Stimulated activated CD4-positive, alpha-beta T cell treated with anti-CD3 and anti-CD28 coated beads, Interleukin-4, amount 100 ng/mL, for 1 hour (primary cell): ENCODE measurements around the gene QSOX2.

ENCODE experiments used
- DNase-seq: peaks from one replicate; pipeline ENCODE4 v3.0.0-alpha.2; 2020

Gene QSOX2

DNA sequence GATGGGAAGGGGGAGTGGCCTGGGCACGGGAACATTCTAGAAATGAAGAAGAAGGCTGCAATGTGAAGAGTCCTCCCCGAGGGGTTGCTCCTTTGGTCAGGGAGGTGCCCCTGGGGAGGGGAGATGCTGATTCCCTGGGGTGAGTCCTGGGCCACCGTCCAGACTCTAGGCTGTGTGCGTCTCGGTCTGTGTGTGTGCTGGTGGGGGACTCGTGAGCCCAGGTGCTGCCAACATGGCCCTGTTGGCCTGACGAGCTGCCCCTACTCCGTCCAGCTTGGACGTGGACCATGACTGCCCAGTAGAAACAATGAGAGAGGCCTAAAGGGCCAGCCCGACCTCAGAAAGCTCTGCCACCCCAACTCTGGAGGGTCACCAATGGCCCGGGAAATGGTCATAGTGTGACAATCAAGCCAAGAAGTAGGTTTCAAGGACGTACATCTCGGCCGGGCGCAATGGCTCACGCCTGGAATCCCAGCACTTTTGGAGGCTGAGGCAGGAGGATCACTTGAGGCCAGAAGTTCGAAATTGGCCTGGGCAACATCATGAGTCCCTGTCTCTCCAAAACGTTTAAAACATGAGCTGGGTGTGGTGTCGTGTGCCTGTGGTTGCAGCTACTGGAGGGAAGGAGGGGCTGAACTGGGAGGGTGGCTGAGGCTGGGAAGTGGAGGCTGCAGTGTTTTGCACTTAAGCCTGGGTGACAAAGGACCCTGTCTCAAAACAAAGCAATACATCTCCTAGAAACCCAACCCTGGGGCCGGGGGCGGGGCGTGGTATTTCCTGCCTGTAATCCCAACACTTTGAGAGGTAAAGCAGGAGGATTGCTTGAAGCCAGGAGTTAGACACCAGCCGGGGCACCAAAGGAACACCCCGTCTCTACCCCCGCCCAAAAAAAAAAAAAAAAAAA is 57.7 kb downstream of the QSOX2 start:
- DNase-seq = no peak

- DNase-seq = no peak
These were observed 58.4 kb downstream of the QSOX2 start for GRCh38 chr9:136187197-136187596.

DNA sequence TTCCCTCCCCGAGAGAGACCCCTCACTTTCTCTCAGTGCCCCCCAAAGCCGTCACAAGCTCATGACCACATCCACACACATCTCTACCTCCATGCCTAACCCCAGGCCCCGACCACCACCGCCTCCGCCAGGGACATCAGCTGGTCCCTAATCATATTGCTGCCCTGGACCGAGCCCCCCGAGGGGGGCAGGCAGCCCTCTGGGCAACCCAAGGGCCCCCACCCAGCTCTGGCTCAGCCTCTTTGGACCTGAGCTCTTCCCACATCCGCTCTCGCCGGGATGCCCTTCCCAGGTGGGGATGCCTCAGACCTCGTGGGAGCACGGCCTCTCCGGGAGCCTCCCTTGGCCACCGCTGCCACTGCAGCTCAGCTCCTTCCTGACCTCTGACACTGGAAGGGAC is 59.2 kb downstream of the QSOX2 start:
- no peak for DNase-seq

DNA sequence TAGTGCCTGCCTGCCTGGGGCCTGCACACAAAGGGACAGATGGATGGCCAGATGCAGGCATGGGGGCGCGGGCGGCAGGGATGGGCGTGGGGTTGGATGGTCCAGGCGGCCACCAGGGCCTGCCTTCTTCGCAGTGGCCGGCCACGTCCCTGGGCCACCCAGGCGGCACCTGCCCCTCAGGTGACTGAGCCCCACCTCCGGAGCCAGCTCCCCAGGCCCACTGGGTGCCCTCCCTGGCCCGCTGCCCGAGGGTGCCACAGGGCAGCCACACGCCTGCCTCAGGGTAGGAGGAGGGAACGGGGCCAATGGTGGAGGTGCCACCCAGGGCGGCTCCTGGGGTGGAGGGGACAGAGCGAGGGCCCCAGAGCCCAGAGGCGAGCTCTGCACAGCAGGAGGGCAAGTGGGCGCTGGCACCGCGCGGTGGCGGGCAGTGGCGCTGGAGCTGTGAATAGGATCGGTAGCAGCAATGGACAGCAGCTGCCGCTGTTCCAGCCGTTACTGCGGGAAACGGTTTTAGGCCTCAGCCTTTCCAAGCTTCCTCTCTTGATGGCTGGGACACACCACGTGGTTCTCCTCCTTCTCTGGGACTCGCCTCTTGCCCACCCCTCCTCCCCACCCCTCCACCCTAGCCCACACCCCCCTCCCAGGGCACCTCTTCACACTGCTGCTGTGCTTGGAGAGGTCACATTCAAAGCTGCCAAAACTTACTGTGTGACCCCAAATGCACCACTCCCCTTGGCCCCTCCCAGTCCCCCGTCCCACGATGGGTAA is 59.8 kb downstream of the QSOX2 start:
- no peak for DNase-seq

- DNase-seq = no peak
These were observed 60.5 kb downstream of the QSOX2 start for GRCh38 chr9:136185066-136185465.

DNA sequence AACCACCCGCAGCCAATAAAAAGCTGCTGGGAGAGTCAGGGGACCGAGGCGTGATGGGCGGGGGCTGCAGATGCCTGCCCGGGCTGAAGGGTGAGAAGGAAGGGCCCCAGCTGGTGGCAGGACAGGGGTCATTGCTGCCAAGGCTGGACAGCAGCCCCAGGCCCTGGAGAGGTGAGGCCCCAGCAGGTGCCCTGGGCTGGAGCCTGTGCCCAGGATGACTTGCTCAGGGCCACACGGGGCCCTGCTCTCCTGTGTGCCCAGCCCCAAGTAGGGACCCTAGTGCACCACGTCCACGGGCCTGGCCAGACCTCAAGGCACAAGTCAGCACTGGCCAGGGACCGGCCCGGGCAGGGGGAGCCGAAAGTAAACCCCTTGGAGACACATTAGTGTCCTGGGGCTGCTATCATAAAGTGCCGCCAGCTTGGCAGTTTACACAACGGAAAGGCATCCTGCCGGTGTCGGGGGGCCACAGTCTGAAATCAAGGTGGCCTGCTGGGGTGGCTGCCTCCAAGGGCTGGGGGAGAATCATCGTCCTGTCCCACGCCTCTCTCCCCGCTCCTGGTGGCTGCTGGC is 62.7 kb downstream of the QSOX2 start:
- DNase-seq = no peak

GRCh38 chr9:136182420-136182787 is 63.2 kb downstream of the QSOX2 start:
- no peak for DNase-seq

DNA sequence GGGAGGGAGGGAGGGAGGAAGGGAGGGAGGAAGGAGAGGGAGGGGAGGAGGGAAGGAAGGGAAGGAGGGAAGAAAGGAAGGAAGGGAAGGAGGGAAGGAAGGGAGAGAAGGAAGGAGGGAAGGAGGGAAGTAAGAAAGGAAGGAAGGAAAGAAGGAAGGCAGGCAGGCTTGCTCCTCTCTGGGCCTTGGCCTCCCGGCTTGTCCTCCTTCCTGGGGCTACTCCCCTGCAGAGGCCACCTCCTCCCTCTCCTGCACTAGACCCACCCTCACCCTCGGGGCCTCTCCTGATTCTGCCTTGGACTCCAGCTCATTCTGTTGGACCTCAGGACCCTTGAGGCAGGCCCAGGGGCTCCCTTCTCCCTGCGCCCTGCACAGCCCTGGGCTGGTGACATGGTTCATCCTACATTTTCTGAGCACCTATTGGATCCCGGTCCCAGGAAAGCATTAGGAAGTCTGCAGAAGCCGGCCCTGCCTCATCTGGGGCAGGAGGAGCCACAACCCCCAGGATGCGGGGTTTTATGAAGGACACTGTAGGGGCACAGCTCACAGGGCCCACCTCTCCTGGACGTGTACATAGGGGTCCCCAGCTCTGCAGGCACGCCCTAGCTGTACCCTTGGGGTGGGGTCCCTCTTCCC is 63.7 kb downstream of the QSOX2 start:
- DNase-seq = no peak

GRCh38 chr9:136180586-136180985 is 65.0 kb downstream of the QSOX2 start:
- no peak for DNase-seq

DNA sequence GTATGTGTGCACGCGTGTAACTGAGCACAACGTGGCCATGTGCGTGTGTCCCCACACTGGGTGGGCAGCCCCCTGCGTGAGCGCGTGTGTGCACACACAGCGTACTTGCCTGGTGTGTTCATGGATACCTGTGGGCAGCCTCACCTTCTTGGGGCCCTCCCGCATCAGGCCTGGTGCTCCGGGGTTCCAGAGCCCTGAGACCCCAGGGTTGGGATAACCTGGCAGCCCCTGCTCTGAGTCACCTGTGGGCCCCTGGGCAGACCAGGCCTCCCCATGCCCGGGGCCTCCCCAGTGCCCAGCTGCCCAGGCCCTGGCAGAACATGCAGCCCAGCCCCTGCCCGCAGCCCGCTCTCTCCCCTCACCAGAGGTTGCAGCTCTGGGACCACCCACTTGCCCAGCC is 65.9 kb downstream of the QSOX2 start:
- no peak for DNase-seq

DNA sequence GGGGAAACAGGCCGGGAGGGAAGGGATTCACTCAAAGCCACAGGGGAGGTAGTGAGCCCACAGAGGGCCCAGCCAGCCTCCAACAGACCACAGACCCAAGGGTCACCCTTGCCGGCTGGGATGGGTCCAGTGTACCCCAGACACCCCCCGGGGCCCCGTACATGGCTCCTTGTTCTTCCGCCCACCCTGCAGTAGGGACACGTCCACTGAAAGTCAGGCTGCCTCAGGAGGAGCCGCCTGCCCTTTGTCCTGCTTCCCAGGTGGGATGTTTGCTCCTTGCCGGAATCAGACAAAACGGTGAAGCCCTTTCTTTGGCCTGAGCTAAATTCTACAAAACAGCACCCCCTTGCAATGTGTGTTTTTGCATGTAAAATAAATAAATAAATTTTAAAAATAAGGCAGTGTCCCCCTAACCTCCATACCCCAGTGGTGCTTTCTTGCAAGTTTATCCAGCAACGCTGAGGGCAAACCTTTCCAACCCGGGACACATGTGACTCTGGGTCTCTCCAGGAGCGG is 66.5 kb downstream of the QSOX2 start:
- DNase-seq = no peak

- no peak for DNase-seq
These were observed 66.9 kb downstream of the QSOX2 start for GRCh38 chr9:136178773-136179075.

GRCh38 chr9:136178061-136178772 is 67.4 kb downstream of the QSOX2 start:
- DNase-seq = no peak

DNA sequence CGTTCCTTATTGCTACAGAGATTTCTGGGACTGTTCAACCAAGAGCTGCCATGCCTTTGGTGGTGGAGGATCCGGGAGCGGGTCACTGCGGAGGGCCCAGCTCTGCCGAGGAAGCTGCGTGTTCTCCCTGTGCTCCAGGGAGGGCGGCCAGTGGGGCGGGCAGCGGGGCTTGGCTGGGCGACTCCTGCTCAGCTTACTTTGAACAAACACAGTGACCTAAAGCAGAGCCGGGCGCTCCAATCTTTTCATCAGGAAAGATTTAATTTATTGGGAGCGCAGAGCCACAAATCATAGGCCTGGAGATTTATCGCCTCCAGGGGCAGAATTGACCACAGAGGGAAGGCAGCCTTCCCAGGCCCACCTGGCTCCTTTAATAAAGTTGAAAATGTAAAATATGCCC is 68.4 kb downstream of the QSOX2 start:
- DNase-seq = no peak

- DNase-seq = no peak
These were observed 69.9 kb downstream of the QSOX2 start for GRCh38 chr9:136175616-136176197.

- DNase-seq = no peak
These were observed 70.6 kb downstream of the QSOX2 start for GRCh38 chr9:136174779-136175615.

DNA sequence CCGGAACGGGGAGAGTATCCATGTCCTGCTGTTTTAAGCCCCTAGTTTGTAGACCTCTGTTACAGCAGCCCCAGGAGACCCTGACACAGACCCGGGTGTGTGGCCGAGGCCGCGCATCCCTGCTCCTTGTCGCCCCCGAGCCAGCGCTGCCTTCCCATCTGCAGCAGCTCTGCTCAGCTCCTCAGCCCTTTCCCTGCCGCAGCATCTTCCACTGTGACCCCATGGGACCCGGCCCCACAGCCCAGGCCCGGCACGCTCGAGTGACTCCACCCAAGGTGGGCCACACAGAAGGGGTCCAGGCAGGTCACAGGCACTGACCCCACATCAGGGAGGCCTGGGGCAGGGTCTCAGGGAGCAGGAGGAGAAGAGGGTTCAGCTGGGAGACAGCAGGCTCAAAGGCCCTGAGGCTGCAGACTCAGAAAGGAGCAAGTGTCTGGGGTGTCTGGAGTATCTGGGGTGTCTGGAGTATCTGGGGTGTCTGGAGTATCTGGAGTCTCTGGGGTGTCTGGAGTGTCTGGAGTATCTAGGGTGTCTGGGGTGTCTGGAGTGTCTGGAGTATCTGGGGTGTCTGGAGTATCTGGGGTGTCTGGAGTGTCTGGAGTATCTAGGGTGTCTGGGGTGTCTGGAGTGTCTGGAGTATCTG is 71.8 kb downstream of the QSOX2 start:
- no peak for DNase-seq

GRCh38 chr9:136172412-136173079 is 73.1 kb downstream of the QSOX2 start:
- DNase-seq = no peak

- no peak for DNase-seq
These were observed 73.7 kb downstream of the QSOX2 start for GRCh38 chr9:136171801-136172411.
